IMR-90 (cell line): Measurements from ENCODE around the gene JAGN1. TPM values are rescaled to one million over a fixed set of nuclear protein-coding genes. Genes with fewer than 3 reads are reported as not detected.
"Not testable (repeated sequence)": the region's sequence is repeated elsewhere in the genome, so short reads cannot be mapped to it uniquely, and the experiment has no call there.

Source experiments
- ATAC-seq: fragments of 200-7000 bp; cut with Tn5 transposase; 2 replicates; pipeline ENCODE4 v1.9.1; 2020; ENCODE audit warnings: low read depth, mild to moderate bottlenecking, moderate library complexity
- BruUV-seq: library from RNA; stranded (reverse); fragments of 400-500 nt; replicated peaks from 2 replicates; lab custom pipeline; 2021; lab: Mats Ljungman, UMichigan
- CTCF ChIA-PET: fragments of 300-600 bp; formaldehyde crosslinking; extraction: SDS; loops from one replicate; lab custom pipeline; 2021; ENCODE audit warnings: antibody characterized with exemption; lab: Yijun Ruan, JAX
- POLR2A ChIA-PET: fragments of 300-600 bp; sonication (Branson Sonifier 250); formaldehyde crosslinking; loops from one replicate; lab custom pipeline; 2022; ENCODE audit warnings: antibody characterized with exemption; ENCODE audit not compliant: unreplicated experiment; lab: Charles Lee
- DNase-seq: peaks from one replicate; pipeline ENCODE4 v3.0.0; 2013
- H2AFZ ChIP-seq: replicated peaks from 2 replicates; pipeline ENCODE3; 2013; ENCODE audit warnings: low read length, mild to moderate bottlenecking; ENCODE audit not compliant: poor library complexity
- H2AK5ac ChIP-seq: 2 replicates; pipeline ENCODE4 v1.6.1; 2013; ENCODE audit warnings: low read depth, low read length, inconsistent platforms
- H2AK9ac ChIP-seq: replicated peaks from 2 replicates; pipeline ENCODE3; 2013; ENCODE audit warnings: mild to moderate bottlenecking, low read depth, low read length, moderate library complexity; ENCODE audit not compliant: poor library complexity
- H2BK120ac ChIP-seq: 2 replicates; pipeline ENCODE4 v1.6.1; 2013; ENCODE audit warnings: low read depth, low read length, inconsistent platforms
- H2BK15ac ChIP-seq: 3 replicates; pipeline ENCODE4 v1.6.1; 2013; ENCODE audit warnings: low read depth, low read length, inconsistent platforms
- H2BK20ac ChIP-seq: 2 replicates; pipeline ENCODE4 v1.6.1; 2013; ENCODE audit warnings: low read depth, mild to moderate bottlenecking, inconsistent platforms, low read length, moderate library complexity
- H2BK5ac ChIP-seq: 2 replicates; pipeline ENCODE4 v1.6.1; 2013; ENCODE audit warnings: mild to moderate bottlenecking, low read depth, low read length, inconsistent platforms; ENCODE audit not compliant: poor library complexity, severe bottlenecking
- H3K14ac ChIP-seq: replicated peaks from 2 replicates; pipeline ENCODE4 v1.6.1; 2013; ENCODE audit warnings: low read depth, low read length, inconsistent platforms
- H3K18ac ChIP-seq: 2 replicates; pipeline ENCODE4 v1.6.1; 2013; ENCODE audit warnings: low read depth, low read length, control low read depth
- H3K23ac ChIP-seq: 2 replicates; pipeline ENCODE4 v1.6.1; 2013; ENCODE audit warnings: low read depth, low read length, inconsistent platforms
- H3K27ac ChIP-seq: 2 replicates; pipeline ENCODE4 v1.5.1; 2013; ENCODE audit warnings: mild to moderate bottlenecking, control low read depth, low read length; ENCODE audit not compliant: insufficient read depth
- H3K27me3 ChIP-seq: 2 replicates; pipeline ENCODE4 v1.6.1; 2013; ENCODE audit warnings: low read length; ENCODE audit not compliant: control insufficient read depth, insufficient read depth
- H3K36me3 ChIP-seq: 2 replicates; pipeline ENCODE4 v1.6.1; 2013; ENCODE audit warnings: low read length, mixed read lengths; ENCODE audit not compliant: control insufficient read depth, insufficient read depth
- H3K4ac ChIP-seq: 2 replicates; pipeline ENCODE4 v1.6.1; 2013; ENCODE audit warnings: low read depth, low read length, inconsistent platforms
- H3K4me1 ChIP-seq: 2 replicates; pipeline ENCODE4 v1.6.1; 2013; ENCODE audit warnings: low read length, mixed read lengths; ENCODE audit not compliant: control insufficient read depth, insufficient read depth
- H3K4me2 ChIP-seq: 2 replicates; pipeline ENCODE4 v1.6.1; 2013; ENCODE audit warnings: low read depth, mild to moderate bottlenecking, control low read depth, low read length, moderate library complexity
- H3K4me3 ChIP-seq: 2 replicates; pipeline ENCODE4 v1.5.1; 2013; ENCODE audit warnings: low read depth, mild to moderate bottlenecking, control low read depth, low read length, moderate library complexity; ENCODE audit not compliant: insufficient read depth
- H3K56ac ChIP-seq: 2 replicates; pipeline ENCODE4 v1.6.1; 2013; ENCODE audit warnings: low read length, inconsistent platforms; ENCODE audit not compliant: insufficient read depth; ENCODE audit errors: extremely low read depth
- H3K79me1 ChIP-seq, 2 experiments: 2 replicates each; pipeline ENCODE4 v1.6.1; 2013; ENCODE audit warnings: low read length in 2 of 2, inconsistent platforms in 1 of 2, low read depth in 1 of 2
- H3K9ac ChIP-seq: 2 replicates; pipeline ENCODE4 v1.6.1; 2013; ENCODE audit warnings: low read depth, low read length, control low read depth
- H3K9me1 ChIP-seq: 2 replicates; pipeline ENCODE4 v1.6.1; 2013; ENCODE audit warnings: low read length, inconsistent platforms; ENCODE audit not compliant: insufficient read depth
- H3K9me3 ChIP-seq: 2 replicates; pipeline ENCODE4 v1.6.1; 2013; ENCODE audit warnings: low read length; ENCODE audit not compliant: control insufficient read depth, insufficient read depth
- H4K20me1 ChIP-seq: 2 replicates; pipeline ENCODE4 v1.6.1; 2013; ENCODE audit warnings: low read length, inconsistent platforms; ENCODE audit not compliant: insufficient read depth
- H4K5ac ChIP-seq: 2 replicates; pipeline ENCODE4 v1.6.1; 2013; ENCODE audit warnings: mild to moderate bottlenecking, low read depth, low read length, control low read depth
- H4K8ac ChIP-seq, 2 experiments: 2 replicates each; pipeline ENCODE4 v1.6.1; 2013; ENCODE audit warnings: low read depth in 2 of 2, low read length in 2 of 2, control low read depth in 1 of 2, inconsistent platforms in 1 of 2
- H4K91ac ChIP-seq: 2 replicates; pipeline ENCODE4 v1.6.1; 2013; ENCODE audit warnings: low read depth, low read length, inconsistent platforms; ENCODE audit not compliant: insufficient read depth
- FOS ChIP-seq: fragments of 150-350 bp; IDR thresholded peaks from 2 replicates; pipeline ENCODE4 v1.6.1; 2016; ENCODE audit warnings: low read depth, low read length
- MAFK ChIP-seq: IDR thresholded peaks from 2 replicates; pipeline ENCODE4 v1.6.1; 2012; ENCODE audit warnings: low read depth, low read length, improper control_type of control experiment
- WGBS, 2 experiments: methylation state at CpG; one replicate each; pipeline versions ENCODE4 v1.1.5 to v1.1.7; 2013; ENCODE audit warnings: missing lambda C conversion rate in 2 of 2; ENCODE audit not compliant: insufficient read length in 1 of 2; ENCODE audit errors: extremely low coverage in 2 of 2; 5-methylcytosine and 5-hydroxymethylcytosine counted together
- dilution Hi-C: fragments of 300-500 bp; cut with HindIII; formaldehyde crosslinking; loops from one replicate; pipeline ENCODE4 v1.14.3; 2018; ENCODE audit warnings: low sequenced_read_pairs; ENCODE audit not compliant: unreplicated experiment
- in situ Hi-C: fragments of 300-500 bp; cut with MboI; formaldehyde crosslinking; loops from 3 replicates; pipeline ENCODE4 v1.14.3; 2019; ENCODE audit warnings: low sequenced_read_pairs, inconsistent platforms, mixed read lengths
- intact Hi-C: fragments of 100-400 bp; cut with micrococcal nuclease; formaldehyde crosslinking; loops from 2 replicates; pipeline ENCODE4 v1.10.0; 2022
- polyA plus RNA-seq, 3 experiments: library from polyadenylated mRNA; depleted of rRNA; stranded (reverse); fragments of >200 nt; gene quantifications; 2 replicates each; pipeline ENCODE4 v1.2.3, GENCODE V29; 2012; ENCODE audit warnings: low replicate concordance in 1 of 3
- total RNA-seq: library from RNA; depleted of rRNA; stranded (reverse); fragments of >200 nt; gene quantifications from 2 replicates; pipeline ENCODE4 v1.2.3, GENCODE V29; 2012
- TF ChIP-seq, protein P1 (sequence below): conservative IDR thresholded peaks from 2 replicates; pipeline ENCODE4 v1.5.1; 2012; ENCODE audit warnings: mild to moderate bottlenecking, low read depth, low read length, improper control_type of control experiment
- TF ChIP-seq, protein P2 (sequence below): fragments of 150-350 bp; IDR thresholded peaks from 2 replicates; pipeline ENCODE4 v1.6.1; 2016; ENCODE audit warnings: low read depth, mild to moderate bottlenecking, low read length, moderate library complexity, borderline replicate concordance

JAGN1 gene
- total and polyA plus RNA-seq, 2 of the 4 experiments (the other 2 are of a cell fraction) = 32.7 to 39.3 TPM

DNA sequence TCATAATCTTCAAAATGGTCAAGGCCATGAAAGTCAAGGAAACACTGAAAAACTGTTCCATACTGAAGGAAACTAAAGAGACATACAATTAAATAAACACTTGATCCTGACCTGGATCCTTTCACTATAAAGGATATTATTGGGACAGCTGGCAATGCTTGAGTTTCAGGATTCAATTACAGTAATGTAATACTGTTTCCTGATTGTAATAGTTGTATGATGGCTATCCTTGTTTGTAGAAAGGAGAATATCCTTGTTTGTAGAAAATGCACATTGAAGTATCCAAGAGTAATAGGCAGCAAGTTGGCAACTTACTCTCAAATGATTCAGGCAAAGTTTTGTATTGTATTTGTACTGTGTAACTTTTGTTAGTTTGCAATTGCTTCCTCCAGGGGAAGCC is 15.0 kb upstream of the JAGN1 start:
- no TSS peak for BruUV-seq
- H3K27ac ChIP-seq = peak overlapping the region; percentile 25; the same call in 1 of the 2 replicates
- H4K20me1 ChIP-seq = no peaks in the 10 kb centered on the region
- H2BK20ac ChIP-seq = no peak overlapping the region
- H3K79me1 ChIP-seq = no peaks in the 10 kb centered on the region
- H3K36me3 ChIP-seq = no peaks in the 10 kb centered on the region
- no peak overlapping the region for H3K4me3 ChIP-seq
- in situ Hi-C loops = no loop called here
- H3K23ac ChIP-seq = no peak overlapping the region
- no peak overlapping the region for H4K8ac ChIP-seq
- peaks cover 4% of the 10 kb centered on the region; the same call in 1 of the 2 replicates for H3K27me3 ChIP-seq
- H3K4me2 ChIP-seq = no peak overlapping the region
- H3K9ac ChIP-seq = no peak overlapping the region
- H3K4me1 ChIP-seq = peaks cover 7% of the 10 kb centered on the region
- no peak overlapping the region for H2AK9ac ChIP-seq
- ATAC-seq = peak; percentile 9; the same call in 1 of the 2 replicates
- H3K9me1 ChIP-seq = peaks cover 6% of the 10 kb centered on the region
- no peak overlapping the region for H3K18ac ChIP-seq
- DNase-seq = no peak
- intact Hi-C loops = no loop called here
- no peak overlapping the region for H2BK15ac ChIP-seq
- H2AFZ ChIP-seq = no peak overlapping the region
- no peak overlapping the region for H2BK120ac ChIP-seq
- H3K4ac ChIP-seq = no peak overlapping the region
- no peak overlapping the region for H4K91ac ChIP-seq
- dilution Hi-C loops = no loop called here
- no peak overlapping the region for H2BK5ac ChIP-seq
- no peak overlapping the region for H2AK5ac ChIP-seq
- H3K9me3 ChIP-seq = 0 out of 2 replicates have a peak, but pooled peaks cover 2% of the 10 kb centered on the region
- H3K14ac ChIP-seq = no peak overlapping the region
- H4K5ac ChIP-seq = no peak overlapping the region
- no peak for TF ChIP-seq FOS
- TF ChIP-seq, protein P1, sequence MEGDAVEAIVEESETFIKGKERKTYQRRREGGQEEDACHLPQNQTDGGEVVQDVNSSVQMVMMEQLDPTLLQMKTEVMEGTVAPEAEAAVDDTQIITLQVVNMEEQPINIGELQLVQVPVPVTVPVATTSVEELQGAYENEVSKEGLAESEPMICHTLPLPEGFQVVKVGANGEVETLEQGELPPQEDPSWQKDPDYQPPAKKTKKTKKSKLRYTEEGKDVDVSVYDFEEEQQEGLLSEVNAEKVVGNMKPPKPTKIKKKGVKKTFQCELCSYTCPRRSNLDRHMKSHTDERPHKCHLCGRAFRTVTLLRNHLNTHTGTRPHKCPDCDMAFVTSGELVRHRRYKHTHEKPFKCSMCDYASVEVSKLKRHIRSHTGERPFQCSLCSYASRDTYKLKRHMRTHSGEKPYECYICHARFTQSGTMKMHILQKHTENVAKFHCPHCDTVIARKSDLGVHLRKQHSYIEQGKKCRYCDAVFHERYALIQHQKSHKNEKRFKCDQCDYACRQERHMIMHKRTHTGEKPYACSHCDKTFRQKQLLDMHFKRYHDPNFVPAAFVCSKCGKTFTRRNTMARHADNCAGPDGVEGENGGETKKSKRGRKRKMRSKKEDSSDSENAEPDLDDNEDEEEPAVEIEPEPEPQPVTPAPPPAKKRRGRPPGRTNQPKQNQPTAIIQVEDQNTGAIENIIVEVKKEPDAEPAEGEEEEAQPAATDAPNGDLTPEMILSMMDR = no peak
- TF ChIP-seq, protein P2, sequence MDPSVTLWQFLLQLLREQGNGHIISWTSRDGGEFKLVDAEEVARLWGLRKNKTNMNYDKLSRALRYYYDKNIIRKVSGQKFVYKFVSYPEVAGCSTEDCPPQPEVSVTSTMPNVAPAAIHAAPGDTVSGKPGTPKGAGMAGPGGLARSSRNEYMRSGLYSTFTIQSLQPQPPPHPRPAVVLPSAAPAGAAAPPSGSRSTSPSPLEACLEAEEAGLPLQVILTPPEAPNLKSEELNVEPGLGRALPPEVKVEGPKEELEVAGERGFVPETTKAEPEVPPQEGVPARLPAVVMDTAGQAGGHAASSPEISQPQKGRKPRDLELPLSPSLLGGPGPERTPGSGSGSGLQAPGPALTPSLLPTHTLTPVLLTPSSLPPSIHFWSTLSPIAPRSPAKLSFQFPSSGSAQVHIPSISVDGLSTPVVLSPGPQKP = no peak
- no peak for TF ChIP-seq MAFK
- POLR2A ChIA-PET = interaction anchor here (0.6 kb wide), 1 partner anchor 337 kb away, joined by 8 read pairs; no protein-coding TSS in a partner anchor
- no peak overlapping the region for H3K56ac ChIP-seq
- CTCF ChIA-PET = no interaction called here

DNA sequence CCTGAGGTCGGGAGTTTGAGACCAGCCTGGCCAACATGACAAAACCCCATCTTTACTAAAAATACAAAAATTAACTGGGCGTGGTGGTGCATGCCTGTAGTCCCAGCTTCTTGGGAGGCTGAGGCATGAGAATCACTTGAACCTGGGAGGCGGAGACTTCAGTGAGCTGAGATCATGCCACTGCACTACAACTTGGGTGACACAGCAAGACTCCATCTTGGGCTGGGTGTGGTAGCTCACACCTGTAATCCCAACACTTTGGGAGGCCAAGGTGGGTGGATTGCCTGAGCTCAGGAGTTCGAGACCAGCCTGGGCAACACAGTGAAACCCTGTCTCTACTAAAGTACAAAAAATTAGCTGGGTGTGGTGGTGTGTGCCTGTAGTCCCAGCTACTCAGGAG is 14.2 kb upstream of the JAGN1 start:
- H3K56ac ChIP-seq, H3K14ac ChIP-seq, H3K4ac ChIP-seq, H4K5ac ChIP-seq, H2BK120ac ChIP-seq, H3K9me1 ChIP-seq, H4K8ac ChIP-seq, H2AK5ac ChIP-seq, H3K27me3 ChIP-seq, H3K27ac ChIP-seq, H2AFZ ChIP-seq, H2BK15ac ChIP-seq, intact Hi-C loops, H3K18ac ChIP-seq, DNase-seq, ATAC-seq, H3K4me2 ChIP-seq, H4K20me1 ChIP-seq, H3K4me3 ChIP-seq, in situ Hi-C loops, POLR2A ChIA-PET, H3K23ac ChIP-seq, H2AK9ac ChIP-seq, BruUV-seq, H3K36me3 ChIP-seq, H3K4me1 ChIP-seq, H3K9me3 ChIP-seq, H2BK20ac ChIP-seq, CTCF ChIA-PET, H3K79me1 ChIP-seq, H2BK5ac ChIP-seq, H4K91ac ChIP-seq, H3K9ac ChIP-seq, dilution Hi-C loops: not testable (repeated sequence)
- WGBS, 2 experiments = 100% methylated on average over 1 of the region's 4 CpGs; no CpG with 5 or more reads in 1 of the 2 experiments
